GM12865 (cell line): ENCODE data around the gene PCDHB16.
"Not testable (repeated sequence)": the region's sequence is repeated elsewhere in the genome, so short reads cannot be mapped to it uniquely, and the experiment has no call there.

ENCODE experiments used
- DNase-seq: peaks from one replicate; pipeline ENCODE4 v3.0.0; 2010; ENCODE audit warnings: low read depth
- H3K4me3 ChIP-seq: 2 replicates; pipeline ENCODE4 v1.5.1; 2011; ENCODE audit warnings: mild to moderate bottlenecking, low read depth, low read length, control low read depth
- TF ChIP-seq, protein P1 (sequence below): IDR thresholded peaks from 2 replicates; pipeline ENCODE4 v1.5.1; 2011; ENCODE audit warnings: low read length, control low read depth, low read depth, inconsistent platforms; ENCODE audit not compliant: insufficient read depth; ENCODE audit errors: missing control alignments

PCDHB16 gene

GRCh38 chr5:141182248-141182647, at the start of gene PCDHB16:
Gene PCDHB16, plus strand, starts transcription at chr5:141182387. Its CDS starts 173 bp downstream, at chr5:141182560.
- TF ChIP-seq, protein P1, sequence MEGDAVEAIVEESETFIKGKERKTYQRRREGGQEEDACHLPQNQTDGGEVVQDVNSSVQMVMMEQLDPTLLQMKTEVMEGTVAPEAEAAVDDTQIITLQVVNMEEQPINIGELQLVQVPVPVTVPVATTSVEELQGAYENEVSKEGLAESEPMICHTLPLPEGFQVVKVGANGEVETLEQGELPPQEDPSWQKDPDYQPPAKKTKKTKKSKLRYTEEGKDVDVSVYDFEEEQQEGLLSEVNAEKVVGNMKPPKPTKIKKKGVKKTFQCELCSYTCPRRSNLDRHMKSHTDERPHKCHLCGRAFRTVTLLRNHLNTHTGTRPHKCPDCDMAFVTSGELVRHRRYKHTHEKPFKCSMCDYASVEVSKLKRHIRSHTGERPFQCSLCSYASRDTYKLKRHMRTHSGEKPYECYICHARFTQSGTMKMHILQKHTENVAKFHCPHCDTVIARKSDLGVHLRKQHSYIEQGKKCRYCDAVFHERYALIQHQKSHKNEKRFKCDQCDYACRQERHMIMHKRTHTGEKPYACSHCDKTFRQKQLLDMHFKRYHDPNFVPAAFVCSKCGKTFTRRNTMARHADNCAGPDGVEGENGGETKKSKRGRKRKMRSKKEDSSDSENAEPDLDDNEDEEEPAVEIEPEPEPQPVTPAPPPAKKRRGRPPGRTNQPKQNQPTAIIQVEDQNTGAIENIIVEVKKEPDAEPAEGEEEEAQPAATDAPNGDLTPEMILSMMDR: no peak
- peak; percentile 2 for DNase-seq
- H3K4me3 ChIP-seq: no peak within 1 kb of the TSS

DNA sequence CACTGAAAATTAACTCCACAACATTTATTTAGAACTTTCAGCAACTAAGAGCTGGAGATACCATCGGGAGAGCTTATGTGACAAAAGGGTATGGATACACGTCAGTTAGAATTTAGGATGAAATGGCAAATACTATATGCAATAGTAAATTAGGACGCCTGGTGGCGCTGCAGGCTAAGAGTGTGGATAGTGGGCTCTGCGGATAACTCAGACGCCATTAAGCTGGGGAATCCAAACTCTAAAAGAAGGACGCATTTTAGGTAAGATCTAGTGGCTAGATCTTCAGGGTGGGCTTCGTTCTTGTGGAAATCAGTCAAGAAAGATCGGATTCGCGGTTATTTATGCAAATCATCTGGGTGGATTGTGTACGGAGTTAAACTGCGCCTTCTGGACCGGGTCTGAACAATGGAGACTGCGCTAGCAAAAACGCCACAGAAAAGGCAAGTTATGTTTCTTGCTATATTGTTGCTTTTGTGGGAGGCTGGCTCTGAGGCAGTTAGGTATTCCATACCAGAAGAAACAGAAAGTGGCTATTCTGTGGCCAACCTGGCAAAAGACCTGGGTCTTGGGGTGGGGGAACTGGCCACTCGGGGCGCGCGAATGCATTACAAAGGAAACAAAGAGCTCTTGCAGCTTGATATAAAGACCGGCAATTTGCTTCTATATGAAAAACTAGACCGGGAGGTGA, 47.0 kb upstream of the PCDHB16 start, which contains the start of gene PCDHB5:
PCDHB5 (plus strand) TSS at position 177 of the 688 bp plus-strand sequence; CDS start at position 406, 229 bp downstream.
- TF ChIP-seq, protein P1: no peak
- DNase-seq: no peak
- H3K4me3 ChIP-seq: no peak within 1 kb of the TSS

GRCh38 chr5:141135718-141136266, 46.4 kb upstream of the PCDHB16 start:
- TF ChIP-seq, protein P1: no peak
- no peak for DNase-seq
- H3K4me3 ChIP-seq: no peak overlapping the region

DNA sequence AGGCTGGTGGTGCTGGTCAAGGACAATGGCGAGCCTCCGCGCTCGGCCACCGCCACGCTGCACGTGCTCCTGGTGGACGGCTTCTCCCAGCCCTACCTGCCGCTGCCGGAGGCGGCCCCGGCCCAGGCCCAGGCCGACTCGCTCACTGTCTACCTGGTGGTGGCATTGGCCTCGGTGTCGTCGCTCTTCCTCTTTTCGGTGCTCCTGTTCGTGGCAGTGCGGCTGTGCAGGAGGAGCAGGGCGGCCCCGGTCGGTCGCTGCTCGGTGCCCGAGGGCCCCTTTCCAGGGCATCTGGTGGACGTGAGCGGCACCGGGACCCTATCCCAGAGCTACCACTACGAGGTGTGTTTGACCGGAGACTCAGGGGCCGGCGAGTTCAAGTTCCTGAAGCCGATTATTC, 44.8 kb upstream of the PCDHB16 start:
- DNase-seq, H3K4me3 ChIP-seq: not testable (repeated sequence)

GRCh38 chr5:141149812-141150211, 32.4 kb upstream of the PCDHB16 start, which contains the start of gene PCDHB6:
Gene PCDHB6, plus strand, starts transcription at chr5:141150057. Its CDS starts 201 bp downstream, at chr5:141150258.
- DNase-seq: no peak
- TF ChIP-seq, protein P1: no peak
- H3K4me3 ChIP-seq: no peak within 1 kb of the TSS

GRCh38 chr5:141150224-141150992, 31.8 kb upstream of the PCDHB16 start:
- H3K4me3 ChIP-seq: no peak overlapping the region
- no peak for DNase-seq
- TF ChIP-seq, protein P1: no peak

DNA sequence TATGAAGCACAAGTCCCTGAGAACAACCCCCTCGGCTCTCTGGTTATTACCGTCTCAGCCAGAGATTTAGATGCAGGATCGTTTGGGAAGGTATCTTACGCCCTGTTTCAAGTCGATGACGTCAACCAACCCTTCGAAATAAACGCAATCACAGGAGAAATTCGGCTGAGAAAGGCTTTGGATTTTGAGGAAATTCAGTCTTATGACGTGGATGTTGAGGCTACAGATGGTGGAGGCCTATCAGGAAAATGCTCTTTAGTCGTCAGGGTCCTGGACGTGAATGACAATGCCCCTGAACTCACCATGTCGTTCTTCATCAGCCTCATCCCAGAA, 31.2 kb upstream of the PCDHB16 start:
- H3K4me3 ChIP-seq: no peak overlapping the region
- DNase-seq: no peak
- TF ChIP-seq, protein P1: no peak

DNA sequence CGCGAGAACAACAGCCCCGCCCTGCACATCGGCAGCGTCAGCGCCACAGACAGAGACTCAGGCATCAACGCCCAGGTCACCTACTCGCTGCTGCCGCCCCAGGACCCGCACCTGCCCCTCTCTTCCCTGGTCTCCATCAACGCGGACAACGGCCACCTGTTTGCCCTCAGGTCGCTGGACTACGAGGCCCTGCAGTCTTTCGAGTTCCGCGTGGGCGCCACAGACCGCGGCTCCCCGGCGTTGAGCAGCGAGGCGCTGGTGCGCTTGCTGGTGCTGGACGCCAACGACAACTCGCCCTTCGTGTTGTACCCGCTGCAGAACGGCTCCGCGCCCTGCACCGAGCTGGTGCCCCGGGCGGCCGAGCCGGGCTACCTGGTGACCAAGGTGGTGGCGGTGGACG, 30.6 kb upstream of the PCDHB16 start:
- not testable (repeated sequence) for DNase-seq, H3K4me3 ChIP-seq

DNA sequence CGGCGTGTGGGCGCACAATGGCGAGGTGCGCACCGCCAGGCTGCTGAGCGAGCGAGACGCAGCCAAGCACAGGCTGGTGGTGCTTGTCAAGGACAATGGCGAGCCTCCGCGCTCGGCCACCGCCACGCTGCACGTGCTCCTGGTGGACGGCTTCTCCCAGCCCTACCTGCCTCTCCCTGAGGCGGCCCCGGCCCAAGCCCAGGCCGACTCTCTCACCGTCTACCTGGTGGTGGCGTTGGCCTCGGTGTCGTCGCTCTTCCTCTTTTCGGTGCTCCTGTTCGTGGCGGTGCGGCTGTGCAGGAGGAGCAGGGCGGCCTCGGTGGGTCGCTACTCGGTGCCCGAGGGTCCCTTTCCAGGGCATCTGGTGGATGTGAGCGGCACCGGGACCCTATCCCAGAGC, 30.1 kb upstream of the PCDHB16 start:
- DNase-seq, H3K4me3 ChIP-seq: not testable (repeated sequence)
